Activated CD4-positive, alpha-beta T cell treated with anti-CD3 and anti-CD28 coated beads, Interleukin-2, amount 10 ng/mL, durations not matched to agents 24 days and 14 days (primary cell): Measurements from ENCODE around the gene PVR. TPM values are rescaled to one million over a fixed set of nuclear protein-coding genes. Genes with fewer than 3 reads are reported as not detected.

ENCODE experiments used
- DNase-seq: peaks from one replicate; pipeline ENCODE4 v3.0.0; 2022
- H3K27ac Mint-ChIP-seq: one replicate; pipeline ENCODE4 v1.8.0; 2022; ENCODE audit warnings: mild to moderate bottlenecking, mixed read lengths
- H3K27me3 Mint-ChIP-seq: one replicate; pipeline ENCODE4 v1.8.0; 2022; ENCODE audit warnings: mixed read lengths
- H3K36me3 Mint-ChIP-seq: one replicate; pipeline ENCODE4 v1.8.0; 2022; ENCODE audit warnings: low read depth, mild to moderate bottlenecking, mixed read lengths
- H3K4me1 Mint-ChIP-seq: one replicate; pipeline ENCODE4 v1.8.0; 2021; ENCODE audit warnings: mixed read lengths
- H3K4me3 Mint-ChIP-seq: one replicate; pipeline ENCODE4 v1.8.0; 2022; ENCODE audit warnings: mild to moderate bottlenecking, moderate library complexity, mixed read lengths
- H3K9me3 Mint-ChIP-seq: one replicate; pipeline ENCODE4 v1.8.0; 2021; ENCODE audit warnings: mixed read lengths
- intact Hi-C: fragments of 100-400 bp; cut with micrococcal nuclease; formaldehyde crosslinking; loops from one replicate; pipeline ENCODE4 v1.15.1; 2023
- total RNA-seq: library from RNA; stranded (reverse); gene quantifications from 2 replicates; pipeline ENCODE4 v1.2.3, GENCODE V29; 2022

PVR gene
- 18.5 and 19.1 TPM in 2 replicates for total RNA-seq

GRCh38 chr19:44643605-44644401 lies at the start of gene PVR:
Gene PVR (plus strand): TSS chr19:44643910. CDS start chr19:44644097, 187 bp downstream.
- no peaks in the 10 kb centered on the region for H3K4me1 Mint-ChIP-seq
- H3K27ac Mint-ChIP-seq = no peak within 1 kb of the TSS
- no peaks in the 10 kb centered on the region for H3K9me3 Mint-ChIP-seq
- peaks cover 10% of the 10 kb centered on the region for H3K27me3 Mint-ChIP-seq
- intact Hi-C loops = no loop called here
- peak within 1 kb of the TSS; percentile 86 for H3K4me3 Mint-ChIP-seq
- peak; percentile 72 for DNase-seq
- H3K36me3 Mint-ChIP-seq = no peaks in the 10 kb centered on the region

GRCh38 chr19:44596428-44597130 lies 47.1 kb upstream of the PVR start:
- no peak for DNase-seq
- intact Hi-C loops = no loop called here
- no peaks in the 10 kb centered on the region for H3K36me3 Mint-ChIP-seq
- peaks cover 25% of the 10 kb centered on the region for H3K9me3 Mint-ChIP-seq
- H3K4me1 Mint-ChIP-seq = no peaks in the 10 kb centered on the region
- no peaks in the 10 kb centered on the region for H3K27me3 Mint-ChIP-seq
- no peak overlapping the region for H3K27ac Mint-ChIP-seq
- no peak overlapping the region for H3K4me3 Mint-ChIP-seq

GRCh38 chr19:44597131-44597491 lies 46.6 kb upstream of the PVR start:
- Mint-ChIP-seq H3K27me3 (no peaks in the 10 kb centered on the region), H3K9me3 (peaks cover 24% of the 10 kb centered on the region), H3K27ac (no peak overlapping the region), H3K4me1 (no peaks in the 10 kb centered on the region), H3K4me3 (no peak overlapping the region), H3K36me3 (no peaks in the 10 kb centered on the region)
- intact Hi-C loops = no loop called here
- DNase-seq = no peak

GRCh38 chr19:44598355-44598754 lies 45.4 kb upstream of the PVR start:
- H3K9me3 Mint-ChIP-seq = peaks cover 21% of the 10 kb centered on the region
- intact Hi-C loops = no loop called here
- no peak for DNase-seq
- H3K4me1 Mint-ChIP-seq = no peaks in the 10 kb centered on the region
- H3K27ac Mint-ChIP-seq = no peak overlapping the region
- H3K27me3 Mint-ChIP-seq = no peaks in the 10 kb centered on the region
- H3K4me3 Mint-ChIP-seq = no peak overlapping the region
- H3K36me3 Mint-ChIP-seq = no peaks in the 10 kb centered on the region

- intact Hi-C loops = no loop called here
- DNase-seq = no peak
- Mint-ChIP-seq H3K9me3 (peaks cover 21% of the 10 kb centered on the region), H3K27ac (no peak overlapping the region), H3K4me1 (no peaks in the 10 kb centered on the region), H3K4me3 (no peak overlapping the region), H3K36me3 (no peaks in the 10 kb centered on the region), H3K27me3 (no peaks in the 10 kb centered on the region)
Measured at GRCh38 chr19:44598880-44599279, 44.8 kb upstream of the PVR start.

- Mint-ChIP-seq H3K27me3 (no peaks in the 10 kb centered on the region), H3K36me3 (no peaks in the 10 kb centered on the region), H3K27ac (no peak overlapping the region), H3K9me3 (peaks cover 21% of the 10 kb centered on the region), H3K4me3 (no peak overlapping the region), H3K4me1 (no peaks in the 10 kb centered on the region)
- intact Hi-C loops = no loop called here
- no peak for DNase-seq
Measured at GRCh38 chr19:44600466-44600865, 43.2 kb upstream of the PVR start.

- Mint-ChIP-seq H3K9me3 (peaks cover 21% of the 10 kb centered on the region), H3K27me3 (no peaks in the 10 kb centered on the region), H3K36me3 (no peaks in the 10 kb centered on the region), H3K4me3 (no peak overlapping the region), H3K4me1 (peaks cover 2% of the 10 kb centered on the region), H3K27ac (no peak overlapping the region)
- no peak for DNase-seq
- intact Hi-C loops = no loop called here
Measured at GRCh38 chr19:44602081-44602480, 41.6 kb upstream of the PVR start.

GRCh38 chr19:44603201-44603945 lies 40.3 kb upstream of the PVR start:
- intact Hi-C loops = no loop called here
- no peak overlapping the region for H3K4me3 Mint-ChIP-seq
- DNase-seq = no peak
- H3K9me3 Mint-ChIP-seq = peaks cover 18% of the 10 kb centered on the region
- no peaks in the 10 kb centered on the region for H3K36me3 Mint-ChIP-seq
- peaks cover 2% of the 10 kb centered on the region for H3K4me1 Mint-ChIP-seq
- no peaks in the 10 kb centered on the region for H3K27me3 Mint-ChIP-seq
- H3K27ac Mint-ChIP-seq = no peak overlapping the region

- intact Hi-C loops = no loop called here
Measured at GRCh38 chr19:44604241-44604640, 39.5 kb upstream of the PVR start.

GRCh38 chr19:44605547-44605946 lies 38.2 kb upstream of the PVR start:
- Mint-ChIP-seq H3K27me3 (no peaks in the 10 kb centered on the region), H3K36me3 (no peaks in the 10 kb centered on the region), H3K27ac (no peak overlapping the region), H3K4me3 (no peak overlapping the region), H3K9me3 (peaks cover 4% of the 10 kb centered on the region), H3K4me1 (peaks cover 2% of the 10 kb centered on the region)
- intact Hi-C loops = no loop called here
- DNase-seq = no peak

More at GRCh38 chr19:44604241-44604640, 39.5 kb upstream of the PVR start:
- H3K36me3 Mint-ChIP-seq = no peaks in the 10 kb centered on the region
- H3K27ac Mint-ChIP-seq = no peak overlapping the region
- H3K9me3 Mint-ChIP-seq = peaks cover 13% of the 10 kb centered on the region
- H3K4me1 Mint-ChIP-seq = peaks cover 2% of the 10 kb centered on the region
- no peaks in the 10 kb centered on the region for H3K27me3 Mint-ChIP-seq
- no peak for DNase-seq
- H3K4me3 Mint-ChIP-seq = no peak overlapping the region

GRCh38 chr19:44607049-44607448 lies 36.7 kb upstream of the PVR start:
- H3K4me1 Mint-ChIP-seq = peaks cover 2% of the 10 kb centered on the region
- no peak for DNase-seq
- no peaks in the 10 kb centered on the region for H3K27me3 Mint-ChIP-seq
- intact Hi-C loops = no loop called here
- no peak overlapping the region for H3K27ac Mint-ChIP-seq
- peaks cover 4% of the 10 kb centered on the region for H3K9me3 Mint-ChIP-seq
- H3K4me3 Mint-ChIP-seq = no peak overlapping the region
- H3K36me3 Mint-ChIP-seq = no peaks in the 10 kb centered on the region

- H3K27ac Mint-ChIP-seq = no peak overlapping the region
- intact Hi-C loops = no loop called here
- no peaks in the 10 kb centered on the region for H3K27me3 Mint-ChIP-seq
- H3K4me1 Mint-ChIP-seq = peaks cover 2% of the 10 kb centered on the region
- no peak overlapping the region for H3K4me3 Mint-ChIP-seq
- no peak for DNase-seq
- no peaks in the 10 kb centered on the region for H3K36me3 Mint-ChIP-seq
- peaks cover 4% of the 10 kb centered on the region for H3K9me3 Mint-ChIP-seq
Measured at GRCh38 chr19:44607917-44608316, 35.8 kb upstream of the PVR start.

- H3K36me3 Mint-ChIP-seq = no peaks in the 10 kb centered on the region
- H3K4me1 Mint-ChIP-seq = peaks cover 2% of the 10 kb centered on the region
- intact Hi-C loops = no loop called here
- H3K27ac Mint-ChIP-seq = no peak overlapping the region
- H3K27me3 Mint-ChIP-seq = no peaks in the 10 kb centered on the region
- H3K4me3 Mint-ChIP-seq = no peak overlapping the region
- no peak for DNase-seq
- peaks cover 4% of the 10 kb centered on the region for H3K9me3 Mint-ChIP-seq
Measured at GRCh38 chr19:44608391-44608821, 35.3 kb upstream of the PVR start.

GRCh38 chr19:44609219-44609618 lies 34.5 kb upstream of the PVR start:
- H3K36me3 Mint-ChIP-seq = no peaks in the 10 kb centered on the region
- DNase-seq = no peak
- H3K4me1 Mint-ChIP-seq = peaks cover 2% of the 10 kb centered on the region
- no peak overlapping the region for H3K4me3 Mint-ChIP-seq
- H3K9me3 Mint-ChIP-seq = peaks cover 4% of the 10 kb centered on the region
- no peaks in the 10 kb centered on the region for H3K27me3 Mint-ChIP-seq
- H3K27ac Mint-ChIP-seq = no peak overlapping the region
- intact Hi-C loops = no loop called here
